Chondrocyte (in vitro differentiated cells): Measurements from ENCODE around the gene FBXL17. TPM values are rescaled to one million over a fixed set of nuclear protein-coding genes. Genes with fewer than 3 reads are reported as not detected.

Source experiments
- DNase-seq: peaks from one replicate; pipeline ENCODE4 v3.0.0; 2021; ENCODE audit warnings: mixed read lengths, low spot score
- H3K27ac Mint-ChIP-seq: one replicate; pipeline ENCODE4 v1.8.0; 2021; ENCODE audit warnings: mild to moderate bottlenecking, moderate library complexity, mixed read lengths; ENCODE audit not compliant: unreplicated experiment
- H3K27me3 Mint-ChIP-seq: 2 replicates; pipeline ENCODE4 v1.8.0; 2021; ENCODE audit warnings: low read depth, mixed read lengths
- H3K36me3 Mint-ChIP-seq: 2 replicates; pipeline ENCODE4 v1.8.0; 2021; ENCODE audit warnings: low read depth, mixed read lengths
- H3K4me1 Mint-ChIP-seq: 2 replicates; pipeline ENCODE4 v1.8.0; 2021; ENCODE audit warnings: low read depth, mild to moderate bottlenecking, mixed read lengths
- H3K4me3 Mint-ChIP-seq: one replicate; pipeline ENCODE4 v1.8.0; 2021; ENCODE audit warnings: mild to moderate bottlenecking, moderate library complexity, mixed read lengths; ENCODE audit not compliant: unreplicated experiment
- H3K9me3 Mint-ChIP-seq: 2 replicates; pipeline ENCODE4 v1.8.0; 2021; ENCODE audit warnings: low read depth, mixed read lengths
- CTCF ChIP-seq: fragments of 200-600 bp; sonication (generic); IDR thresholded peaks from 2 replicates; pipeline ENCODE4 v1.5.0; 2021; ENCODE audit warnings: antibody characterized with exemption, mild to moderate bottlenecking, moderate library complexity
- total RNA-seq: library from RNA; stranded (reverse); gene quantifications from 3 replicates; pipeline ENCODE4 v1.2.1, GENCODE V29; 2021

FBXL17 gene
- total RNA-seq, 1 donor from 2014 or later: 15.3 TPM

- Mint-ChIP-seq H3K4me1 (peaks cover 5% of the 10 kb centered on the region), H3K27ac (no peak overlapping the region)
- no peak for TF ChIP-seq CTCF
Measured at GRCh38 chr5:108312258-108312657, 69.6 kb downstream of the FBXL17 start.

GRCh38 chr5:108311682-108312081 is 70.2 kb downstream of the FBXL17 start:
- Mint-ChIP-seq H3K9me3 (no peaks in the 10 kb centered on the region), H3K4me3 (no peak overlapping the region), H3K27ac (no peak overlapping the region), H3K4me1 (peaks cover 5% of the 10 kb centered on the region), H3K27me3 (no peaks in the 10 kb centered on the region), H3K36me3 (peaks cover 2% of the 10 kb centered on the region)
- no peak for TF ChIP-seq CTCF
- DNase-seq: no peak

More at GRCh38 chr5:108312258-108312657, 69.6 kb downstream of the FBXL17 start:
- Mint-ChIP-seq H3K36me3 (peaks cover 2% of the 10 kb centered on the region), H3K4me3 (no peak overlapping the region), H3K27me3 (no peaks in the 10 kb centered on the region), H3K9me3 (no peaks in the 10 kb centered on the region)
- no peak for DNase-seq

- Mint-ChIP-seq H3K4me3 (no peak overlapping the region), H3K27ac (no peak overlapping the region), H3K36me3 (peaks cover 4% of the 10 kb centered on the region), H3K9me3 (no peaks in the 10 kb centered on the region), H3K4me1 (peaks cover 3% of the 10 kb centered on the region), H3K27me3 (no peaks in the 10 kb centered on the region)
- no peak for TF ChIP-seq CTCF
- no peak for DNase-seq
Measured at GRCh38 chr5:108303611-108304010, 78.3 kb downstream of the FBXL17 start.

- DNase-seq: no peak
- Mint-ChIP-seq H3K27me3 (no peaks in the 10 kb centered on the region), H3K36me3 (peaks cover 4% of the 10 kb centered on the region), H3K27ac (no peak overlapping the region), H3K4me1 (peaks cover 3% of the 10 kb centered on the region), H3K9me3 (no peaks in the 10 kb centered on the region), H3K4me3 (no peak overlapping the region)
- TF ChIP-seq CTCF: no peak
Measured at GRCh38 chr5:108303086-108303485, 78.8 kb downstream of the FBXL17 start.

GRCh38 chr5:108297042-108297601 is 84.8 kb downstream of the FBXL17 start:
- Mint-ChIP-seq H3K4me3 (no peak overlapping the region), H3K27me3 (no peaks in the 10 kb centered on the region), H3K9me3 (no peaks in the 10 kb centered on the region), H3K4me1 (peaks cover 9% of the 10 kb centered on the region), H3K27ac (no peak overlapping the region), H3K36me3 (no peaks in the 10 kb centered on the region)
- TF ChIP-seq CTCF: peak; percentile 34
- DNase-seq: no peak
